Measurements from ENCODE around the gene SLU7.

Gene SLU7

DNA sequence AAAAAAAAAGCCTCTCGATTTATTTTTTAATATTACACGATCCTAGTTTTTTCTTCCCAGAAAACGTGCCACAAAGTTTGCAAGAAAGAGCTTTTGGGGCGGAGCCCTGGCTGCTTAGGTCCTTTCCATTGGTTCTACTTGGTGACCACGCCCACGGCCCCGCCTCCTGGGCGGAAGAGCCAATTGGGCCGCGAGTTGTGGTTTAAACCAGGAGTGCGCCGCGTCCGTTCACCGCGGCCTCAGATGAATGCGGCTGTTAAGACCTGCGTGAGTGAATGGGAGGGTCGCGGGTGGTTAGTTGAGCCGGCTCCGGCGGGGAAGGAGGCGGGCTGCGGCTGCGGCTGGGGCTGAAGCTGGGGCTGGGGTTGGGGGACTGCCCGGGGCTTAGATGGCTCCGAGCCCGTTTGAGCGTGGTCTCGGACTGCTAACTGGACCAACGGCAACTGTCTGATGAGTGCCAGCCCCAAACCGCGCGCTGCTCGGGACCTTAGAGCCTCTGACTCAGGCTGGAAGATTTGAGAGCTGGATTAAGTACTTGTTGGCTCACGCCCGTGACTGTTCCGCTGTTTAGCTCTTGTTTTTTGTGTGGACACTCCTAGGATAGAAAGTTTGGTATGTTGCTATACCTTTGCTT, 2.9 kb upstream of the SLU7 start, which contains the start of gene PTTG1:
Gene PTTG1, plus strand, starts transcription at position 231 of the 634 bp plus-strand sequence. CDS start 458 bp downstream, outside the sequence.
- DNase-seq (ENCODE audit: low read depth), result peak; percentile 96
- in situ Hi-C loops (cut with HindIII; ENCODE audit: low sequenced_read_pairs), result no loop called here
- TF ChIP-seq CTCF (IDR thresholded peaks at IDR 0.05; ENCODE audit: low read depth, low read length, missing control alignments), result no peak
- H3K4me3 ChIP-seq (ENCODE audit: low read depth, low read length), result peak within 1 kb of the TSS; percentile 54

GRCh38 chr5:160420331-160420610, 1.4 kb upstream of the SLU7 start:
- H3K4me3 ChIP-seq (ENCODE audit: low read depth, low read length), result no peak overlapping the region
- in situ Hi-C loops (cut with HindIII; ENCODE audit: low sequenced_read_pairs), result no loop called here
- no peak for TF ChIP-seq CTCF (IDR thresholded peaks at IDR 0.05; ENCODE audit: low read depth, low read length, missing control alignments)
- DNase-seq (ENCODE audit: low read depth), result no peak

DNA sequence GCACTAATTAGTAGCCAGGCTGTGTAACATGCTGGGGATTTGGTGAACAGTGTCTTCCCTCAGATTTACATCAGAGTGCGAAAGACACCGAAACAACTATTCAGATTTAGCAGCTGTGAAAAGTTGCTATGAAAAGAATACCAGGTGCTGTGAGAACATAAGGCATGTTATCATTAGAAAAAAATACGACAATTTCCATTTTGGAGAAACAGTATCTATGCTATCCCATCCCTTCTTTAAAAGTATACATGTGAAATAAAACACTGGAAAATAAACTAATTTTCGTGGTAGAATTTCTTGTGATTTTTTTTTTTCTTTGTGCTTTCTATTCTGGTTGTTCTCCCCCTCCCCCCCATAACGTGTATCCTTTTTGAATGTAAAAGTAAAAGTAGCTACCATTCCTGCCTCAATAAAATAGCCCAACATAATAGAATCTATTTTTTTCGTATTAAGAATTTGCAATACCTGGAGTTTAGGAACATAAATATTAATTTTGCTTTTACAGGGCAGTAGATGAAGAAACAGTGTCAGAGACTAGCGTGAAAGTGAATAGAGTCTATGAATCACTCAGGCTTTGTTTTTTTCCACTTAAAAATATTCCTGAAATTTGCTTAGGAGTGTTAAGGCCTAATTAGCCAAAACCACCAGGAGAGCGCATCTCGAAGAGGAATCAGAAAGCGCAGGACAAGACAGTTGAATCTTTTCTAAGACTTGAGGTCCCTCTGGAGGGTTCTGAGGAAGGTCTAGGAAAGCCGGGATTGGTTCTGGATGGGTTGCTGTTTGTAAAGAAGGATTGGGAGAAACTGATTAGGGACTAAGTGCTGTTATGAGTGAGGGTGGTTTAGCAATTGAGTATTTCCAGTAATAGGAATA, 813 bp upstream of the SLU7 start:
- in situ Hi-C loops (cut with HindIII; ENCODE audit: low sequenced_read_pairs), result no loop called here
- TF ChIP-seq CTCF (IDR thresholded peaks at IDR 0.05; ENCODE audit: low read depth, low read length, missing control alignments), result no peak
- peak overlapping the region; percentile 73 for H3K4me3 ChIP-seq (ENCODE audit: low read depth, low read length)
- DNase-seq (ENCODE audit: low read depth), result no peak

GRCh38 chr5:160399402-160400353, 19.2 kb downstream of the SLU7 start, which contains the start of gene FAM200C:
FAM200C (minus strand) TSS chr5:160400054; CDS start chr5:160395490, 4,564 bp downstream.
- in situ Hi-C loops (cut with HindIII; ENCODE audit: low sequenced_read_pairs), result no loop called here
- TF ChIP-seq CTCF (IDR thresholded peaks at IDR 0.05; ENCODE audit: low read depth, low read length, missing control alignments), result no peak
- DNase-seq (ENCODE audit: low read depth), result peak; percentile 86
- H3K4me3 ChIP-seq (ENCODE audit: low read depth, low read length), result peak within 1 kb of the TSS; percentile 81

- H3K4me3 ChIP-seq (ENCODE audit: low read depth, low read length), result peak overlapping the region; percentile 81
- no peak for DNase-seq (ENCODE audit: low read depth)
- in situ Hi-C loops (cut with HindIII; ENCODE audit: low sequenced_read_pairs), result no loop called here
- TF ChIP-seq CTCF (IDR thresholded peaks at IDR 0.05; ENCODE audit: low read depth, low read length, missing control alignments), result no peak
Observed at GRCh38 chr5:160398806-160399205, 20.1 kb downstream of the SLU7 start.

DNA sequence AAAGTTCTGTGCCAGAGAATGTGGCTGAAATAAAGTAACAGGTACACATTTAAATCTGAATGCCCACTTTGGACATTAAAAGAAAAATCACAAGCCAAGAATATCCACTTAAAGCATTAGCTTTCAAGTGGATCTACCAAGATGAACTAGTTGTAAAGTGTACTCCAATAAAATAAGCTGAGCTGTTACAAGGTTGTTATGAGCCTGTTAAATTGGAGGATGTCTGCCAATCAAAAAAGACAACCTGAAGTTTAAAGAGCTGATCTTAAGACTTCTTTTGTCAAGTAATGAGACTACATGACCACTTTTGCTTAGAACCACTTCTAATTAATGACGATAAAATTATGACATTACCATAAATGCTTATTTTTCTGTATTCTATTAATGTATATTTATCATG, 21.4 kb downstream of the SLU7 start:
- H3K4me3 ChIP-seq (ENCODE audit: low read depth, low read length), result no peak overlapping the region
- DNase-seq (ENCODE audit: low read depth), result no peak
- in situ Hi-C loops (cut with HindIII; ENCODE audit: low sequenced_read_pairs), result no loop called here
- TF ChIP-seq CTCF (IDR thresholded peaks at IDR 0.05; ENCODE audit: low read depth, low read length, missing control alignments), result no peak

Data from astrocyte of the cerebellum (primary cell).